ENCODE results near the gene MOB1A. TPM values are rescaled to one million over a fixed set of nuclear protein-coding genes. Genes with fewer than 3 reads are reported as not detected.

The MOB1A gene
- total RNA-seq, 2 experiments from 2014 or later = 150 to 156 TPM

DNA sequence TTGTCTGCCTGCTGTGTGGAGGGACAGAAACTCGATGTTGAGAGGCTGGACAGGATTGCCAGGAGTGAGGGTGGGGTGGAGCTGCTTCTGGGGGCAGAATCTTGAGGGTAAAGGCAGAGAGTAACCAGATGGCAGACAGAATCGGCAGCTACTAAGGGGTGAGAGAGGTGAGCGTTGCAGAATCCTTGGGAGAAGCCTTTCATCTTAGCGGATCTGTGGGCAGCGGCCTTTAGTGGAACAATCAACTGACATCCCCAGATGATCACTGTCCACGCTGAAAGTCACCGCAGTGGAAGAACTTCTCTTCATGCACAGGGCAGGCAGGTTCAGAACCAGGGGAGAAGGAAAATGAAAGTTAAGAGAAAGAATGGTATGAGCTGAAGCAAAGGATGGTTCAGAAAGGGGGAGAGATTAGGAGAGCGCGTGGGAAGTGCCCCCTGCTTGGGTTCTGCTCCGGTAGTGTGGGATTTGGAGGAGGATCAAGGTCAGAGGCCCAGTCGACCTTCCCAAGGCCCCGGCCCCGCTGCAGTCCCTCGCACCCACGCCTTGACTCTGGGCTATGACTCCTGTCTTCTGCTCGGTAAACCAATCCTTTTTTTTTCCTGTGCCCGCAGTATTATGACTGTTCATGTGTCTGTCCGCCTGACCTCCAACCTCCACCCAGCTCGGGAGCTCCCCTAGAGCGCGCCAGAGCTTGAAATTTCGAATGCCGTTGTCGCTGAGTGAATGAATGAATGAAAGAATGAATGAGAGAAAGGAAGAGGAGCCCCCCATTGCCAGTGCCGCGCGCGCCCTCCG is 31.6 kb downstream of the MOB1A start:
- intact Hi-C loops (cut with micrococcal nuclease) = no loop called here
- Mint-ChIP-seq H3K4me1 (ENCODE audit: low read depth) (peaks cover 4% of the 10 kb centered on the region), H3K27ac (no peak overlapping the region), H3K4me3 (no peak overlapping the region), H3K9me3 (no peaks in the 10 kb centered on the region), H3K36me3 (ENCODE audit: low read depth) (peaks cover 20% of the 10 kb centered on the region), H3K27me3 (no peaks in the 10 kb centered on the region)
- DNase-seq = peak; percentile 71
- TF ChIP-seq, protein P1, sequence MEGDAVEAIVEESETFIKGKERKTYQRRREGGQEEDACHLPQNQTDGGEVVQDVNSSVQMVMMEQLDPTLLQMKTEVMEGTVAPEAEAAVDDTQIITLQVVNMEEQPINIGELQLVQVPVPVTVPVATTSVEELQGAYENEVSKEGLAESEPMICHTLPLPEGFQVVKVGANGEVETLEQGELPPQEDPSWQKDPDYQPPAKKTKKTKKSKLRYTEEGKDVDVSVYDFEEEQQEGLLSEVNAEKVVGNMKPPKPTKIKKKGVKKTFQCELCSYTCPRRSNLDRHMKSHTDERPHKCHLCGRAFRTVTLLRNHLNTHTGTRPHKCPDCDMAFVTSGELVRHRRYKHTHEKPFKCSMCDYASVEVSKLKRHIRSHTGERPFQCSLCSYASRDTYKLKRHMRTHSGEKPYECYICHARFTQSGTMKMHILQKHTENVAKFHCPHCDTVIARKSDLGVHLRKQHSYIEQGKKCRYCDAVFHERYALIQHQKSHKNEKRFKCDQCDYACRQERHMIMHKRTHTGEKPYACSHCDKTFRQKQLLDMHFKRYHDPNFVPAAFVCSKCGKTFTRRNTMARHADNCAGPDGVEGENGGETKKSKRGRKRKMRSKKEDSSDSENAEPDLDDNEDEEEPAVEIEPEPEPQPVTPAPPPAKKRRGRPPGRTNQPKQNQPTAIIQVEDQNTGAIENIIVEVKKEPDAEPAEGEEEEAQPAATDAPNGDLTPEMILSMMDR (IDR thresholded peaks at IDR 0.05) = no peak
- POLR2A ChIA-PET = interaction anchor here (0.7 to 6.5 kb wide), 21 partner anchors 8 to 410 kb away, joined by 3 to 51 read pairs (median 5); partner anchors contain the start of genes MOB1A, MTHFD2 and TPRKB
- peak; percentile 62 for ATAC-seq
- CTCF ChIA-PET = interaction anchor here (0.6 to 6.8 kb wide), 39 partner anchors 8 to 1567 kb away, joined by 3 to 56 read pairs (median 4); partner anchors contain the start of genes MOB1A and STAMBP

GRCh38 chr2:74142340-74142739 is 36.3 kb downstream of the MOB1A start:
- no peak overlapping the region for H3K27ac Mint-ChIP-seq
- ATAC-seq (no peak), DNase-seq (no peak)
- CTCF ChIA-PET = interaction anchor here (1.1 kb wide), 2 partner anchors 22 to 231 kb away, joined by 3 to 5 read pairs; no protein-coding TSS in a partner anchor
- no peak overlapping the region for H3K4me3 Mint-ChIP-seq
- H3K4me1 Mint-ChIP-seq (ENCODE audit: low read depth) = peaks cover 4% of the 10 kb centered on the region
- TF ChIP-seq, protein P1 (IDR thresholded peaks at IDR 0.05) = no peak
- no peaks in the 10 kb centered on the region for H3K27me3 Mint-ChIP-seq
- H3K36me3 Mint-ChIP-seq (ENCODE audit: low read depth) = peaks cover 36% of the 10 kb centered on the region
- POLR2A ChIA-PET = interaction anchor here (0.6 kb wide), 1 partner anchor 215 kb away, joined by 3 read pairs; no protein-coding TSS in a partner anchor
- intact Hi-C loops (cut with micrococcal nuclease) = no loop called here
- no peaks in the 10 kb centered on the region for H3K9me3 Mint-ChIP-seq

DNA sequence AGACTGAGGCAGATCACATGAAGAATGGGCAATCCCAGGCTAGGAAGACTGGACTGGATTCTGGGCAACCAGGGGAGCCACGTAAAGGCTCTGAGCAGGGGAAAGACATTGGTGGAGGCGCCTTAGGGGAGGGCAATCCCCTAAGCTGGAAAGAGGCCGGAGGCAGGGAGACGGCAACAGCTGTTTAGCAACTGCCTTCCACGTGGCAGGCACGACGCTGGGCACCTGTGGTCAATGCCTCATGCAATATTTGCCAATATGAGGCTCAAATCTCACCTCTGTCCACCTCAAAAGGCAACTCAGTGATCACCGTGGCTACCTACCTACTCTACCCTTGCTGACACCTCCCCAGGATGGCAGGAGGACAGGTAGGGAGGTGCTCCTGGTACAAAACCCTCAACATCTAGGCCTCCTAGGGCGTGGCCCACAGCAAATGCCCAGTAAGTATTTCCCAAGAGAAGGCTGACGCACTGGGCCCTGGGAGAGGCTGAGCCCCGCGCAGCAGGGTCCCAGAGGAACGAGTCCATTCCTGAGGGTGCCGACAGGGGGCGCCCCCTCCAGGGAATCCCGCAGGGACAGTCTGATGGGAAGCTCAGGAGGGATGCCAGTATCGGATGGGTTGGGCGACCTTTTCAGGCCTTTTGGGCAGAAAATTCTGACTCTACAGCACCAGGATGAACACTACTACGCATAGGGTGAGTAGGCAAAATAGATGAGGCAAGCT is 39.9 kb downstream of the MOB1A start:
- ChIA-PET CTCF (interaction anchor here (0.7 to 2.3 kb wide), 4 partner anchors 8 to 18 kb away, joined by 3 to 8 read pairs (median 3); partner anchors contain the start of gene BOLA3), POLR2A (interaction anchor here (2.1 to 2.9 kb wide), 2 partner anchors 10 to 19 kb away, joined by 6 to 21 read pairs; partner anchors contain the start of gene BOLA3)
- H3K4me1 Mint-ChIP-seq (ENCODE audit: low read depth) = no peaks in the 10 kb centered on the region
- H3K36me3 Mint-ChIP-seq (ENCODE audit: low read depth) = peaks cover 41% of the 10 kb centered on the region
- no peaks in the 10 kb centered on the region for H3K9me3 Mint-ChIP-seq
- no peaks in the 10 kb centered on the region for H3K27me3 Mint-ChIP-seq
- no peak overlapping the region for H3K4me3 Mint-ChIP-seq
- no peak overlapping the region for H3K27ac Mint-ChIP-seq
- DNase-seq = no peak
- TF ChIP-seq, protein P1 (IDR thresholded peaks at IDR 0.05) = no peak
- intact Hi-C loops (cut with micrococcal nuclease) = no loop called here
- no peak for ATAC-seq

DNA sequence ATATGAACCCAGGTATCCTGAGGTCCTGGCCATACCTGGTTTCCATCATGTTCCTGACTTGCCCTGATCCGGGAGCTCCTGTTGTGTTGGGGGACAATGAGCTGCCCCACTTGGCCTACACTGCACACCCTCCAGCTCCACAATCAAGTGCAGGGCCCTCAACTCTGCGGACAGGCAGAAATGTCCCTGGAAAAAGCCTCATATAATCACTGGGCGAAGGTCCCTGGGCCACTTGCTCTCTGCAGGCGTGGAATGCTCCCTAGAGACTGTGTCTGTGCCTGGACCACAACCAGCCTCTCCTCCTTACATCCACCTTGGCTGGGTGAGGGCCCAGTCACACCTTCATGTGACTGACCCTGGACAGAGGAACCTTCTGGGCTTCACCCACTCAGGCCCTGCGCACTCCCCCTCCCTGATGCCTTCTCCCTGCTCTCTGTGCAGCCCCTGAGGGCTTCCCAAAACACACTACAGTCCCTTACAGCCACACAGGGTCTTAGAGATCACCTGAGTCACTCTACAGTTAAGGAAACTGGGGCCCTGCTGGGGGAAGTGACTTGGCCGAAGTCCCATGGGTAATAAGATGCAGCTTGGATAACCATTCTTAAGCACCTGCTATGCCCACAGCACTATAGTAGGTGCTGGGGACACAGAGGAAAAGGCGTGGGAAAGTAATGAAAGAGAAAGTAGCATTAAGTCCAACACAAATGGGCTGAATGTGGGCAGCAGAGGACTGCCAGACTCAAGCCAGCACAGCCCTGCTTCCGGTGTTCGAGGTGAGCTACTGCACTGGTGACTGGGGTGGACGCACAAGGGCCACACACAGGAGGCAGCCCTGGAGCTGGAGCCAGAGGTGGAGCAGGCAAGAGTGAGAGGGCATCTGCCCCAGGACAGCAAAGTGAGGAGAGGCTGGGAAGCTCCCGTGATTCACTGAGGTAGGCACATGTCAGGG is 40.8 kb downstream of the MOB1A start:
- no peak for DNase-seq
- H3K27ac Mint-ChIP-seq = no peak overlapping the region
- ChIA-PET POLR2A (interaction anchor here (0.6 to 2.9 kb wide), 3 partner anchors 10 to 187 kb away, joined by 3 to 21 read pairs (median 6); partner anchors contain the start of gene BOLA3), CTCF (interaction anchor here (0.6 to 2.3 kb wide), 4 partner anchors 9 to 586 kb away, joined by 3 to 8 read pairs (median 3); partner anchors contain the start of gene BOLA3)
- H3K4me1 Mint-ChIP-seq (ENCODE audit: low read depth) = no peaks in the 10 kb centered on the region
- TF ChIP-seq, protein P1 (IDR thresholded peaks at IDR 0.05) = no peak
- H3K36me3 Mint-ChIP-seq (ENCODE audit: low read depth) = peaks cover 46% of the 10 kb centered on the region
- no peaks in the 10 kb centered on the region for H3K9me3 Mint-ChIP-seq
- H3K4me3 Mint-ChIP-seq = no peak overlapping the region
- no peak for ATAC-seq
- intact Hi-C loops (cut with micrococcal nuclease) = no loop called here
- H3K27me3 Mint-ChIP-seq = peaks cover 1% of the 10 kb centered on the region
